ENCODE data around the gene ZNF835. TPM values are rescaled to one million over a fixed set of nuclear protein-coding genes. Genes with fewer than 3 reads are reported as not detected.

ZNF835 gene
- polyA plus RNA-seq, 3 donors: 0.07 TPM; not detected in 2

- Mint-ChIP-seq H3K36me3 (no peaks in the 10 kb centered on the region), H3K27me3 (ENCODE audit: low read depth in 3 of 3) (peaks cover 0 to 3% (median 0%) of the 10 kb centered on the region in 3 donors), H3K4me3 (no peak overlapping the region), H3K9me3 (peaks cover 20 to 67% (median 32%) of the 10 kb centered on the region in 7 donors), H3K27ac (peak overlapping the region in 1 of 7 donors; percentile 40), H3K4me1 (no peaks in the 10 kb centered on the region)
- Histone ChIP-seq H3K9ac (ENCODE audit: insufficient read depth, low read length, poor library complexity, severe bottlenecking) (no peak overlapping the region), H3K27me3 (ENCODE audit: control insufficient read depth in 2 of 2, insufficient read depth in 2 of 2, low read length in 2 of 2) (no peaks in the 10 kb centered on the region), H3K4me1 (ENCODE audit: control insufficient read depth in 1 of 2, insufficient read depth in 2 of 2, low read length in 2 of 2) (no peaks in the 10 kb centered on the region), H3K4me2 (replicated peaks; ENCODE audit: extremely low read depth, low read length, poor library complexity, severe bottlenecking) (no peak overlapping the region), H3K9me3 (replicated peaks in 1 of 2; ENCODE audit: control insufficient read depth in 1 of 2, insufficient read depth in 1 of 2, low read length in 2 of 2) (peaks cover 16 to 52% of the 10 kb centered on the region in 2 donors), H3K36me3 (replicated peaks in 1 of 2; ENCODE audit: control insufficient read depth in 1 of 2, insufficient read depth in 2 of 2, low read length in 2 of 2) (no peaks in the 10 kb centered on the region), H3K79me2 (ENCODE audit: insufficient read depth, low read length) (no peaks in the 10 kb centered on the region), H4K20me1 (ENCODE audit: insufficient read depth, low read length) (no peaks in the 10 kb centered on the region), H2AFZ (ENCODE audit: insufficient read depth, low read depth, low read length, poor library complexity, severe bottlenecking) (no peak overlapping the region), H3K27ac (ENCODE audit: low read depth in 1 of 2, low read length in 2 of 2) (no peak overlapping the region), H3K4me3 (replicated peaks in 1 of 3; ENCODE audit: low read depth in 2 of 3, low read length in 3 of 3) (no peak overlapping the region)
- TF ChIP-seq CTCF (IDR thresholded peaks at IDR 0.05): no peak
- no peak for DNase-seq
- intact Hi-C loops (cut with micrococcal nuclease): no loop called here
- 47% methylated on average over 5 of the region's 6 CpGs for WGBS (ENCODE audit: insufficient coverage)
Observed at GRCh38 chr19:56718231-56718630, 46.7 kb upstream of the ZNF835 start.

- no peak overlapping the region for H3K4me3 ChIP-seq (replicated peaks in 1 of 3; ENCODE audit: low read depth in 2 of 3, low read length in 3 of 3)
- TF ChIP-seq CTCF (IDR thresholded peaks at IDR 0.05): no peak
- WGBS (ENCODE audit: insufficient coverage): 37% methylated on average over 4 of the region's 9 CpGs
Observed at GRCh38 chr19:56712611-56713276, 41.2 kb upstream of the ZNF835 start.

More at GRCh38 chr19:56712611-56713276, 41.2 kb upstream of the ZNF835 start:
- DNase-seq: no peak
- Histone ChIP-seq H3K4me1 (ENCODE audit: control insufficient read depth in 1 of 2, insufficient read depth in 2 of 2, low read length in 2 of 2) (no peaks in the 10 kb centered on the region), H3K36me3 (replicated peaks in 1 of 2; ENCODE audit: control insufficient read depth in 1 of 2, insufficient read depth in 2 of 2, low read length in 2 of 2) (no peaks in the 10 kb centered on the region), H2AFZ (ENCODE audit: insufficient read depth, low read depth, low read length, poor library complexity, severe bottlenecking) (no peak overlapping the region), H4K20me1 (ENCODE audit: insufficient read depth, low read length) (no peaks in the 10 kb centered on the region), H3K9ac (ENCODE audit: insufficient read depth, low read length, poor library complexity, severe bottlenecking) (no peak overlapping the region), H3K27ac (ENCODE audit: low read depth in 1 of 2, low read length in 2 of 2) (no peak overlapping the region), H3K79me2 (ENCODE audit: insufficient read depth, low read length) (no peaks in the 10 kb centered on the region), H3K4me2 (replicated peaks; ENCODE audit: extremely low read depth, low read length, poor library complexity, severe bottlenecking) (no peak overlapping the region), H3K27me3 (ENCODE audit: control insufficient read depth in 2 of 2, insufficient read depth in 2 of 2, low read length in 2 of 2) (no peaks in the 10 kb centered on the region), H3K9me3 (replicated peaks in 1 of 2; ENCODE audit: control insufficient read depth in 1 of 2, insufficient read depth in 1 of 2, low read length in 2 of 2) (peaks cover 38 to 52% of the 10 kb centered on the region in 2 donors)
- Mint-ChIP-seq H3K27ac (no peak overlapping the region), H3K4me1 (no peaks in the 10 kb centered on the region), H3K9me3 (peaks cover 19 to 75% (median 50%) of the 10 kb centered on the region in 7 donors), H3K36me3 (no peaks in the 10 kb centered on the region), H3K4me3 (no peak overlapping the region), H3K27me3 (ENCODE audit: low read depth in 3 of 3) (peaks cover 0 to 2% (median 0%) of the 10 kb centered on the region in 3 donors)
- intact Hi-C loops (cut with micrococcal nuclease): no loop called here

All from CD14-positive monocyte (primary cell).